Measurements from ENCODE around the gene FAM89B. TPM values are rescaled to one million over a fixed set of nuclear protein-coding genes. Genes with fewer than 3 reads are reported as not detected.

The FAM89B gene
- polyA plus RNA-seq, 1 experiment: 28.8 TPM

DNA sequence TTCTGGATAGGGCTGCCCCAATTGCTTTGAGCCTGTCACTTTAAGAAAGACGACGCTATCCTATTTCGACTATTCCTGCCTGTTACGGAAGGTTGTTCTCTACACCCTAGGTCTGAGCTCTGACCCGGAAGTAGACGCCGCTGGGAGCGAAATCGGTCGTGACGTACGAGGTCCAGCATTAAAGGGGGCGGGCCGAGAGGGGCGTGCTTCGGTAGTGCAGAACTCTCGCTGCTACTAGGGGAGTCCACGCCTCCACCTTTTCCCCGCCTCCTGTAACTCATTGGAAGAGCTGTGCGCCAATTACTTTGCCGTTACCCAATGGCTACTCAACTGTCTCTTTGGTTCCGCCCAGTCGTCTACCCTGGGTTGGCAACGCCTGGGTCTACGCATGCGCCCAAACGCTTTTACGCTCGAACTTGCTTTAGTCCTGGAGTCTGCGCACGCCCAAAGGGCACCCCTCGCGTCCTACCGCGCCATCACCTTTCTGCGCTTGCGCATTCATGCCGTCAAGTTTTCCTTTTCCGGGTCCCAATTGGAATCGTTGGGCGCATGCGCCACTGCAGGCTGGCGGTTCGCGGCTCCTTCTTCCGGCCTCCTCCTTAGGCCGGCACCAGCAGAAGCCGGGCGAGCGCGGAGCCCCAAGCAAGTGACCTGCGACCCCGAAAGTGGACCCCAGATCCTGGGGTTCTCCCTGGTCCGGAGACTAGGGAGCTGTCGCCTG lies 43.1 kb downstream of the FAM89B start, which contains the start of gene PCNX3:
TSS of gene PCNX3 (plus strand) at position 548 of the 721 bp plus-strand sequence. CDS start 536 bp downstream, outside the sequence.
- DNase-seq (ENCODE audit: low read depth, low spot score): peak; percentile 100
- TF ChIP-seq, protein P1, sequence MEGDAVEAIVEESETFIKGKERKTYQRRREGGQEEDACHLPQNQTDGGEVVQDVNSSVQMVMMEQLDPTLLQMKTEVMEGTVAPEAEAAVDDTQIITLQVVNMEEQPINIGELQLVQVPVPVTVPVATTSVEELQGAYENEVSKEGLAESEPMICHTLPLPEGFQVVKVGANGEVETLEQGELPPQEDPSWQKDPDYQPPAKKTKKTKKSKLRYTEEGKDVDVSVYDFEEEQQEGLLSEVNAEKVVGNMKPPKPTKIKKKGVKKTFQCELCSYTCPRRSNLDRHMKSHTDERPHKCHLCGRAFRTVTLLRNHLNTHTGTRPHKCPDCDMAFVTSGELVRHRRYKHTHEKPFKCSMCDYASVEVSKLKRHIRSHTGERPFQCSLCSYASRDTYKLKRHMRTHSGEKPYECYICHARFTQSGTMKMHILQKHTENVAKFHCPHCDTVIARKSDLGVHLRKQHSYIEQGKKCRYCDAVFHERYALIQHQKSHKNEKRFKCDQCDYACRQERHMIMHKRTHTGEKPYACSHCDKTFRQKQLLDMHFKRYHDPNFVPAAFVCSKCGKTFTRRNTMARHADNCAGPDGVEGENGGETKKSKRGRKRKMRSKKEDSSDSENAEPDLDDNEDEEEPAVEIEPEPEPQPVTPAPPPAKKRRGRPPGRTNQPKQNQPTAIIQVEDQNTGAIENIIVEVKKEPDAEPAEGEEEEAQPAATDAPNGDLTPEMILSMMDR (IDR thresholded peaks at IDR 0.05; ENCODE audit: low read depth, low read length): no peak
- no peaks in the 10 kb centered on the region for H3K27me3 ChIP-seq (ENCODE audit: control insufficient read depth, insufficient read depth, low read length)
- peak within 1 kb of the TSS; percentile 83 for H3K27ac ChIP-seq (ENCODE audit: low read depth, low read length)
- no peaks in the 10 kb centered on the region; the same call in 1 of the 2 replicates for H3K9me3 ChIP-seq (ENCODE audit: control insufficient read depth, insufficient read depth, low read length)
- peak within 1 kb of the TSS; percentile 93 for H3K4me3 ChIP-seq (ENCODE audit: low read depth, low read length)
- ChIA-PET POLR2A (interaction anchor here (0.6 to 1.7 kb wide), 28 partner anchors 8 to 703 kb away, joined by 3 to 9 read pairs (median 5); partner anchors contain the start of genes CCDC85B, CFL1, EHBP1L1 and FAM89B), CTCF (interaction anchor here (1.0 to 1.4 kb wide), 4 partner anchors 11 to 203 kb away, joined by 3 to 8 read pairs (median 4); no protein-coding TSS in a partner anchor)

DNA sequence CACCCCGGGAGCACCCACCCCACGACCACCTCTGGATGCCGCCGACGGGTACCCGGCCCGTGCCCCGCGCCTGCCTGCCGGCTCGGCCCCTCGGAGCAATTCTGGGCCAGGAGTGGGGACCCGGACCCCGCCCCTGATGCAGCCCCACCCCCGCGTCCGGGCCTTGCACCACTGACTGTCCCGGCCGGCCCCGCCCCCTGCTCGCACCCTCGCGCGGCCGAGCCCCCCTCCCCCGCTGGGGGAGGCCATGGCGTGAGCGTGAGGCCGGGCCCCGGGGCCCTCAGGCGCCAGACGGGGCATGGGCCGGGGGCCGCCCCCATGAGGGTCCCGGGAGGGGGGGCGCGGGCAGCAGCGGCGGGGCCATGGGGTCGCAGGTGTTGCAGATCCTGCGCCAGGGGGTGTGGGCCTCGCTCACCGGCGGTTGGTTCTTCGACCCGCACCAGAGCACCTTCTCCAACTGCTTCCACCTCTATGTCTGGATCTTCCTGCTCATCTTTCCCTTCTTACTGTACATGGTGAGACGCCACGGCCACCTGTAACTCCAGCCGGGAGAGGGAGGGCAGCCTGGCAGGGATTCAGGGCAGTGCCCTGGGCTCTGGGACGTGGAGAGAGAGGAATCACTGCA lies 43.7 kb downstream of the FAM89B start:
- TF ChIP-seq, protein P1 (IDR thresholded peaks at IDR 0.05; ENCODE audit: low read depth, low read length): no peak
- ChIA-PET POLR2A (interaction anchor here (0.6 to 1.7 kb wide), 16 partner anchors 9 to 354 kb away, joined by 3 to 9 read pairs (median 6); partner anchors contain the start of genes CCDC85B, CFL1, FAM89B and POLA2), CTCF (interaction anchor here (0.6 to 1.4 kb wide), 4 partner anchors 23 to 244 kb away, joined by 3 to 8 read pairs (median 4); no protein-coding TSS in a partner anchor)
- Histone ChIP-seq H3K4me3 (ENCODE audit: low read depth, low read length) (peak overlapping the region; percentile 91), H3K9me3 (ENCODE audit: control insufficient read depth, insufficient read depth, low read length) (no peaks in the 10 kb centered on the region; the same call in 1 of the 2 replicates), H3K27me3 (ENCODE audit: control insufficient read depth, insufficient read depth, low read length) (no peaks in the 10 kb centered on the region), H3K27ac (ENCODE audit: low read depth, low read length) (peak overlapping the region; percentile 70)
- DNase-seq (ENCODE audit: low read depth, low spot score): no peak

DNA sequence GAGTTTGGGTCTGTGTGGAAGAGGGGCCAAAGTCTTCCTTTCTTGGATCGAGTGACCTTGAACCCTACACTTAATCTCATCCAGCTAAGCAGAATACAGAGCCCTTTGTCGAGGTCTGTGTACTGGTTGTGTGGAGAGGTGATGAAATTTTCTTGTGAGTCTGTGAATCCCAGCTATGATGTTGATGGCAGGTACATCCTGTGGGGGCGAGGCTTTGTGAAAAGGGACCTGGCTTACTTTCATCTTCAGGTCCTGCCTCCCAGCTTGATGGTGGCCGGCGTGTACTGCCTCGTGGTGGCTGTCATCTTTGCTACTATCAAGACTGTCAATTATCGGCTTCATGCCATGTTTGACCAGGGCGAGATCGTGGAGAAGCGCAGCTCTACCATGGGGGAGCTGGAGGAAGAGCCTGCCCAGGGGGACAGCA lies 44.2 kb downstream of the FAM89B start:
- no peaks in the 10 kb centered on the region; the same call in 1 of the 2 replicates for H3K9me3 ChIP-seq (ENCODE audit: control insufficient read depth, insufficient read depth, low read length)
- peak overlapping the region; percentile 91 for H3K4me3 ChIP-seq (ENCODE audit: low read depth, low read length)
- H3K27ac ChIP-seq (ENCODE audit: low read depth, low read length): no peak overlapping the region
- no peaks in the 10 kb centered on the region for H3K27me3 ChIP-seq (ENCODE audit: control insufficient read depth, insufficient read depth, low read length)
- TF ChIP-seq, protein P1 (IDR thresholded peaks at IDR 0.05; ENCODE audit: low read depth, low read length): no peak
- ChIA-PET POLR2A (interaction anchor here (1.2 kb wide), 1 partner anchor 22 kb away, joined by 3 read pairs; the partner anchor contains the start of gene SIPA1), CTCF (interaction anchor here (0.6 kb wide), 1 partner anchor 243 kb away, joined by 3 read pairs; no protein-coding TSS in a partner anchor)
- DNase-seq (ENCODE audit: low read depth, low spot score): no peak

DNA sequence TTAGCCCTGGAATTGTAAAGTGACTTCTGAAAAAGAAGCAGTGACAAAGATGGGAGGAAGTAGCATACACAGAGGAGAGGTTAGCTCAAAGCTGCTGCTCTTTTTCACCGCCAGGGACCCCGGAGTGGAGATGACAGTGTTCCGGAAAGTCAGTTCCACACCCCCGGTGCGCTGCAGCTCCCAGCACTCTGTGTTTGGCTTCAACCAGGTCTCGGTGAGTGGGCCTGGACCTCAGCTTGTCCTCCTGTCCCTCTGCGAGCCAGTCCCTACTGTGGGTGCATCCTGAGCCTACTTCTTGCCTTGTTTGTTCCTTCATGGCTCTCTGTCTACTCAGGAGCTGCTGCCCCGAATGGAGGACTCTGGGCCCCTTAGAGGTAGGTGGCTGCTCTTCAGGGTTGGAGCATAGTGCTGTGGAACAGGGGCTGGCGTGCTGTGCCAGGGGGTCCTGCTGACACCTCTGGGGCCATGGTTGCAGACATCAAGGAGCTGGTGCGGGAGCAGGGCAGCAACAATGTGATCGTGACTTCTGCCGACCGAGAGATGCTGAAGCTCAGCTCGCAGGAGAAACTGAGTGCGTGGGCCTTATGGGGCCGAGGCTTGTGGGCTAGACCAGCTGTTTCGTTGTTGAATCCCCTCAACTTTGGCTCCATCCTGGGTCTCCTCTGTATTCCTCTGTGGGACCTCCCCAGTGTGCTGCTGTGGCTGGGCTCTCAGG lies 45.0 kb downstream of the FAM89B start:
- H3K27ac ChIP-seq (ENCODE audit: low read depth, low read length): no peak overlapping the region
- H3K9me3 ChIP-seq (ENCODE audit: control insufficient read depth, insufficient read depth, low read length): no peaks in the 10 kb centered on the region; the same call in 1 of the 2 replicates
- H3K27me3 ChIP-seq (ENCODE audit: control insufficient read depth, insufficient read depth, low read length): no peaks in the 10 kb centered on the region
- ChIA-PET POLR2A (interaction anchor here (1.2 kb wide), 1 partner anchor 21 kb away, joined by 3 read pairs; the partner anchor contains the start of gene SIPA1), CTCF (no interaction called here)
- no peak for DNase-seq (ENCODE audit: low read depth, low spot score)
- TF ChIP-seq, protein P1 (IDR thresholded peaks at IDR 0.05; ENCODE audit: low read depth, low read length): no peak
- peak overlapping the region; percentile 91 for H3K4me3 ChIP-seq (ENCODE audit: low read depth, low read length)
